GM18499 (cell line): Measurements from ENCODE around the gene CRIP2.
A peak's percentile ranks its signal among the peaks of the same experiment; 100 is the strongest.

Experiments used
- ATAC-seq: cut with Tn5 transposase; IDR thresholded peaks from one replicate; pipeline ENCODE4 v1.9.1; 2021; ENCODE audit warnings: moderate number of reproducible peaks; ENCODE audit not compliant: insufficient read depth, unreplicated experiment

The CRIP2 gene

DNA sequence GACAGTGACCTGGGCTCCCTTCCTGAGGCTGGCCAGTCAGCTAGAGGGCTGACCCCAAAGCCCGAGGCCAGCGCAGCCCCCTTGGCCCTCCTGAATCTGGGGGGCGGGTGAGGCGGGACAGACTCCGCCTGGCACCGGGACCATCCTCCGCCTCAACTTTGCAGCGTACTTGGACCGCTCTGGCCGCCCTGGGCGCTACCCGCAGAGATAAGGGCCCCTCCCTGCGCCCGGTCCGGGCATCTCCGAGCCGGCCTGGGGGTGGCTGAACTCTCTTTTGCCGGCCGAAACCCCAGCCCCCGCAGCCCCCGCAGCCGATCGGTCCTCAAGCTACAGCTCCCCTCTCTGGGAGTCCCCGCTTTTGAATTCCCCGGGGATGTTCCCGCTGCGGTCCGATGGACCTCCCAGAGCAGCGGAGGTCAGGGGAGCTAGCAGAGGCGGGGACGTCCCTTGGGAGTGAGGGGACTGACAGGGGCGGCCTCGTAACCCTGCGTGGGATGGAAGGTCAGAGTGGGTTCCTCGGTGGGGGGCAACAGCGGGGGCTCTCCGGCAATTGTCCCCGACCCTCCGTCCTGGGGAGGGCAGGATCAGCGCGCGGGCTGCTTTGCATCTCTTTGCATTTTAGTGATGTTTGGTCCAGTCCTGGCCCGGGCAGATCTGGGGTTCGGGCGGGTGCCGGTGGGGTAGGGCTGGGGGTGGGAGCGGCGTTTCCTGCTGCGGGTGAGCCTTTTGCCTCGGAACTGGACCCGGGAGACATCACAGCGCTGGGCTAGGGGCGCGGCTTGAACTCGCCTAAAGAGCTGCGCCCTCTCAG is 11.7 kb downstream of the CRIP2 start, which contains the start of gene CRIP1:
CRIP1 (plus strand) TSS at position 724 of the 811 bp plus-strand sequence. CDS start 374 bp downstream, outside the sequence.
- no peak for ATAC-seq

DNA sequence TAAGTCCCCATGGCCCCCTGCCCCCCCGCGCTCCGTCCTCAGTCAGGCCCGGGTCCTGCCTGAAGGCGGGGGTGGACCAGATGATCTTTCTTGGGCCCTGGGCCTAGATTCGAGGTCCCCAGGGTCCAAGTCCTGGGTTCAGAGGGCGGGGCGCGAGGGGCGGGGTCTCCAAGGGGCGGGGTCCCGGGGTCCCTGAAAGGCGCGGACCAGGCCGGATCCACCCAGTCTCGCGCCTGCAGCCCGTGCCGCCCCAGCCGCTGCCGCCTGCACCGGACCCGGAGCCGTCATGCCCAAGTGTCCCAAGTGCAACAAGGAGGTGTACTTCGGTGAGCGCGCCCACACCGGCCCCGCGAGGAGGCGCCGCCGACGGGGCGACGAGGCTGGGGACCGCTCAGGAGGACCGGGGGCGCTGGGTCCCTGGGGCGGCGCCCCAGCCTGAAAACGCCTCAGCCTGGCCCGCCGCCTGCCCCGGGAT is 12.4 kb downstream of the CRIP2 start:
- ATAC-seq: no peak

DNA sequence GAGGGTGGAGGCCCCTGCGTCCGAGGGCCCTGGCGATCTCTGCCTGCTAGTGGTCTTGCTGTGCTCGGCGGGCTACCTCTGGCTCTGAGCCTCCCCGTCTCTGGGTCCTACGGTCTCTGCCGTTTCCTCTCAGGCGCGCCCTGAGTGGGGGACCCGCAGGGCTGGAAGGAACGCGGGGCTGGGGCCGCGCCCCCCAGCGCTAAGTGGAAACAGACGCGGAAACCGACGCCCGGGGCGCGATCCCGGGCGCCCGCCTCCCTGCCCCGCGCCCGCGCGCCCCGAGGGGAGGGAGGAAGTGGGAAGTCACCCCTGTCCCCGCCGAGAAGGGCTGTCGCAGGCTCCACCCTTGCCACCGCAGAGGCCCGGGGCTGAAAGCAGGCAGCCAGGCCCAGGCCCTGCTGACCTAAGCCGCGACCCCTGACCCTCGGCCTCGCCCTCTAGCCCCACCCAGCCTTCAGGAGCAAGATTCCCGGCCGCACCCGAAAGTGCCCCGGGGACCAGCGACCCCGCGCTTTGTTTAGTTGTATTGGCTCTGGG is 12.9 kb downstream of the CRIP2 start:
- ATAC-seq: no peak

DNA sequence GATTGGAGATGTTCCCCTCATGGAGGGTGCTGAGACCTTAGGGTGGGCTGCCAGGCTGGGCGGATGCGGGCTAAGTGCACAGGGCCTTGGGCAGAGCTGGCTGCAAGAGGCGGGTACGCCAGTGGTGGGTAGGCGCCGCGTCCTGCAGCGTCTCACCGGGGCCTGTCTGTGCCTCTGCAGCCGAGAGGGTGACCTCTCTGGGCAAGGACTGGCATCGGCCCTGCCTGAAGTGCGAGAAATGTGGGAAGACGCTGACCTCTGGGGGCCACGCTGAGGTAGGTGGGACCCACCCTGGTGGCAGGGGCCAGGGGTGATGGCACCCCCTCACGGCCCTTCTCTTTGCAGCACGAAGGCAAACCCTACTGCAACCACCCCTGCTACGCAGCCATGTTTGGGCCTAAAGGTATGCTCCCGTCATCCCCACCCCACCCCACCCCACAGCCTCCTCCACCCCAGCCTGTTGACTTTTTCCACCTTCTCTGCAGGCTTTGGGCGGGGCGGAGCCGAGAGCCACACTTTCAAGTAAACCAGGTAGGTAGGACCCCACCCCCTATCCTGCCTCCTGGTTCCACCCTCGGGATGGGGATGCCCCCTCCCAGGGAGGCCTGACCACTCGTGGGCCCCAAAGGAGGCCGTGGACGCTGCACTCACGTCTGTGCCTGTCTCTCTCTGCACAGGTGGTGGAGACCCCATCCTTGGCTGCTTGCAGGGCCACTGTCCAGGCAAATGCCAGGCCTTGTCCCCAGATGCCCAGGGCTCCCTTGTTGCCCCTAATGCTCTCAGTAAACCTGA is 13.6 kb downstream of the CRIP2 start:
- ATAC-seq: no peak

DNA sequence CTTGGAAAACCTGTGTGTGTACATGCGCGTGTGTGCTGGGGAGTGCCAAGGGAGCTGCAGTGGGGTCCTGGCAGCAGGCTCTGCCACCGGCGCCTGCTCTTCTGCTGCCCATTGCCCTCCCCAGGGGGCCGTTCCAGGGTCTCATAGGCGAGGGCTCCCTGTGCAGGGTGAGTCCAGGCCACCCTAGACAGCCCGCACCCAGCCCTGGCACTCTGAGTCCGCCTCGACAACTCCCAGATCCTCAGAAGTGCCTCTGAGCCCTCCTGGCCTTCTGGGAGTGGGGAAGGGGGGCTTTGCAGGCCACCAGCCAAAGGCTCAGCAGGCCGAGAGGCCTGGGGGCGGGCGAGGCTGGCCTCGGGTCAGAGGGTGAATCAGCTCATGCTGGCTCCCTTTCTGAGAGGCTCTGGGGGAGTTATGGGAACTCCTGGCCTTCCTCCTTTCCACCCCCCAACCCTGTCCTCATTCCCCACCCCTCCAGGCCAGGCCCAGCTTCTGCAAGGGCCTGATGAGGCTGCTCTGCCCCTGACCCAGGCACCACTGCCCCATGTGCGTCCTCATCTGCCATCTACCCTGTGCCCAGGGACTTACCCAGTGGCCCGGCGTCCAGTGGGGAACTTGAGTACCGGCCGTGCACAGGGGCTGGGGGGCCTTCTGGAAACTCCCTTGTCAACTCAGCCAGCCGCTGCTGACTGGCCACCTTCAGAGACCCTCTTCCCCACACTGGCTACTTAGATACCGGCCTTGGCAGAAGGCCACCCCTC is 14.3 kb downstream of the CRIP2 start:
- no peak for ATAC-seq

DNA sequence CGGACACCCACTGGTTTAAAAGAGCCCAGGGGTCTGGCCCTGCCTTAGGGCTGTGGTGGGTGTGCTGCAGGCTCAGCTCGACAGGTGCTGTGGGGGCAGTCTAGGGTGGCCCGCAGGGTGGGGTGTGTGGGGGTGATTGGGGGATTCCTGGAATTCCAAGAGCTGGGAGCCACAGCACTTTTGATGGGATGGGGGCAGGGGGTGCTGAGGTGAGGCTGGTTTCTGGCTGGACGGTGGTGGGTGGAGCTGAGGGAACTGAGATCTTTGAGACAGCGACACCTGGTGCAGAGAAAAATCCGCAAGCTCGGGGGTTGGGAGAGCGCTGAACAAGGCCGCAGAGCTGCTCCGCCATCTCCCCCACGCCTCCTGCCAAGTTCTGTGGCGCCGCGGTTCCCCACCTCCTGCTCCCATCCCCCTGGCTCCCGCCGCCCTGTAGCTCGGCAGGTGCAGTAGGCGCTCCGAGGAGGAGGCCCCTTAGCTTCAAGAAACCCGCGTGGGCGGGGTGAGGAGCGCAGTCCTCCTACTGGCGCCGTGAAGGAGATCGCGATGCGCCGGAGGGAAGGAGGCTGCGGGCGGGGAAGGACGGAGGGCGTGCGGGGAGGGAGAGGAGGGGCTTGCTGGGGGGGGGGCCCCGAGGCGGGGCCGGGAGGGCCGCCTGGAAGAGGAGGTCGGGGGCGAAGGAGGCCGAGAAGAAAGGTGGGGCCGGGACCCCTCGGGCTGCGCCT is 15.1 kb downstream of the CRIP2 start:
- no peak for ATAC-seq

DNA sequence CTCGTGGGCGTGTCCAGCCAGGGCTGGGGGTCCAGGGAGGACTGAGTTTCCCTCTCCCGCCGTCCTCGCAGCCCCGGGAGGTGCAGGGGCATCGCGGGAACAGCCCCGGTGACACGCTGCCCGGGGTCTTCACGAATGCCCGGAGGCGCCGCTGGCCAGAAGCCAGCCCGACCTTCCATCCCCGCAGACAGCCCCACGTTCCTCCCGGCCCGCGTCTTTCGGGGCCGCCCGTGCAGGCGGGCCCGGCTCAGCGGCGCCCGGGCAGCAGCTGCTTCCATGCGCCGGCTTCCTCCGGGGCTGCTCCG is 15.6 kb downstream of the CRIP2 start:
- no peak for ATAC-seq

DNA sequence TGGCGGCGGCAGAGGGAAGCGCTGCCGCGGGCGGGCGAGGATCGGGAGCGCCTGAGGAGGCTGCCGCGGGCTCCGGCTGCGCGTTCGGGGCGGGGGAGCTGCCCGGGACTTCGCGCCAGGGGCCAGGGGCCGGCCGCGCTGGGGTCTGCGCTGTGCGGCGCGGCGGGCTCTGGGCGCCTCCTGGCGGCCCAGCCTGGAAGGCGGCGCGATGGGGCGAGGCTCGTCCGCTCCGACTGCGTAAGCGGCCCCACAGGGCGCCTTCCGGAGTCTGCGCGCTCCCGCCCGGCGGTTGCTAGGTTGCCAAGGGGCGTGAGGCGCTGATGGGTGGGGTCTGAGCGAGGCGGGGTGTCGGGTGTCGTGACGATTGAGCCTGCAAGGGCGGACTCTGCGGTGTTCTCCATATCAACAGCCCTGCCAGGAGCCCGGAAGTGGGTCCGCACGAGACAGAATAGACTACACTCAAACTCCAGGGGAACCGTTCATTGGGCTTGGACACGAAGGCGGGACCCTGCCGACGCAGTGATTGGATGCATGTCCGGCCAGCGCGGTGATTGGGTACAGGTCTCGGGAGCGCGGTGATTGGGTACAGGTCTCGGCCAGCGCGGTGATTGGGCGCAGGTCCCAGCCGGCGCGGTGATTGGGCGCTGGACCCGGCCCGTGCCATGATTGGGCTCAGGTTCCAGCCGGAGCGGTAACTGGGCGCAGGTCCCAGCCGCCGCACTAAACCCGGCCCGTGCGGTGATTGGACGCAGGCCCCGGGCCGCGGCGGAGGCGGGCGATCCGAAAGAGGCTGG is 16.1 kb downstream of the CRIP2 start, which contains the start of gene TEDC1:
TEDC1 (plus strand) TSS at position 675 of the 794 bp plus-strand sequence. CDS start 130 bp downstream, outside the sequence.
- ATAC-seq: peak; percentile 65

DNA sequence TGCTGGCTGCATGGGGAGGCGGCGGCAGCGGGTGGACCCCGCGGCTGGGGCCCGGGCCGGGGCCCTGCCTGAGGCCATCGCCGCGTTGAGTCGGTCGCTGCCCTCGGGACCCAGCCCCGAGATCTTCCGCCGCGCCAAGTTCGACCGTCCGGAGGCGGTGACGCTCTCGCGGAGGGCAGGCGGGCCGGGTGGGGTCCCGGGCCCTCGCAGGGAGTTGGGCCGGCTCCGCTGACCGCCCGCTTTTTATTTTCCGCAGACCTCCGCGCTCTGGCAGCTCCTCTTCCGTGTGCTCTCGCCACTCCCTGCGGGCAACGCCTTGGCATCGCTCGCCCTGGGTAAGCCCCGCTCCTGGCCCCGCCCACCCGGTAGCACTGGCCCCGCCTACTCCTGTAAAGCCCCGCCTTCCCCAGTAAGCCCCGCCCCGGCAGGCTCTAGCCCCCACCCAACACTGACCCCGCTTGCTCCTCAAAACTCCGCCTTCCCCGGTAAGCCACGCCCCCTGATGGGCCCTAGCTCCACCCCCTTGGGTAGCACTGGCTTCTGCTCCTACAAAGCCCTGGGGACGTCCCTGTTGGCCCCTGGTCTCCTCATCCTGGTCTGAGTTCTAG is 16.8 kb downstream of the CRIP2 start:
- ATAC-seq: no peak

DNA sequence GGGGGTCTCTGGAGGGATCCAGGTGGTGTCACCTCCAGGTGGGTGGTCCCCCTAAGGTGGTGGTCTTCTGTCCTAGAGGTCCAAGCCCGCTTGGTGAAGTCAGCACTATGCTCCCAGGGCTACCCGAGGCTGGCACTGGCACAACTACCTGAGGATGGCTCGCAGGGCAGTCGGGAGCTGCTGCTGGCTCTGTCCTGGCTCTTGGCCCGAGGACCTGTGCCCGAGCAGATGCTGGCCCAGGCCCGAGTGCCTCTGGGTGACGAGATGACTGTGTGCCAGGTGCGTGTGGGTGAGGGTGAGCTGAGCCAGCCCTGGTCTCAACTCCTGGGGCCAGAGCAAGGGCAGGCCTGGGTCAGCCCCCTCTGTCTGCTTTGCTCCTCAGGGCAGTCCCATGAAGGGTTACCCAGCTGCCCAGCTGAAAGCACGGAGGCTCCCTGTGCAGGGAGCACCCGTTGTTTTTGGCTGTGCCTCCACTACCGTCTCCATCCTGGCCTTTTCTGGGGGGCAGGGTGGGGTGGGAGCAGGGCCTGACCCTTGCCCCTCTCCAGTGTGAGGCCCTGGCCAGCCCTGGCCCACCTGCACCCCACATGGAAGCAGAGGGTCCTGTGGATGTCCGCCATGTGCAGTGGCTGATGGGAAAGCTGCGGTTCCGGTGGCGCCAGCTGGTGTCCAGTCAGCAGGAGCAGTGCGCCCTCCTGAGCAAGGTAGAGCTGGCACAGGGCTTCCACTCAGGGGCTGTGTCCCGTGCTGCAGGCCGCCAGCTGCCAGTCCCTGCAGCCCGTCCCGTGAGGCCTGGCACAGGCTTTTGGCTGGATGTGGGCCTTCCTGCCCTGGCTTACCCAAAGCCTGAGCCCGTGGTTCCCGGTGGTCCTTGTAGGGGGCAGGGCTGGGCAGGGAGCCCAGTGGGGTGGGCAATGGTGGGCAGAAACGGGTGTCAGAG is 17.7 kb downstream of the CRIP2 start:
- ATAC-seq: no peak

DNA sequence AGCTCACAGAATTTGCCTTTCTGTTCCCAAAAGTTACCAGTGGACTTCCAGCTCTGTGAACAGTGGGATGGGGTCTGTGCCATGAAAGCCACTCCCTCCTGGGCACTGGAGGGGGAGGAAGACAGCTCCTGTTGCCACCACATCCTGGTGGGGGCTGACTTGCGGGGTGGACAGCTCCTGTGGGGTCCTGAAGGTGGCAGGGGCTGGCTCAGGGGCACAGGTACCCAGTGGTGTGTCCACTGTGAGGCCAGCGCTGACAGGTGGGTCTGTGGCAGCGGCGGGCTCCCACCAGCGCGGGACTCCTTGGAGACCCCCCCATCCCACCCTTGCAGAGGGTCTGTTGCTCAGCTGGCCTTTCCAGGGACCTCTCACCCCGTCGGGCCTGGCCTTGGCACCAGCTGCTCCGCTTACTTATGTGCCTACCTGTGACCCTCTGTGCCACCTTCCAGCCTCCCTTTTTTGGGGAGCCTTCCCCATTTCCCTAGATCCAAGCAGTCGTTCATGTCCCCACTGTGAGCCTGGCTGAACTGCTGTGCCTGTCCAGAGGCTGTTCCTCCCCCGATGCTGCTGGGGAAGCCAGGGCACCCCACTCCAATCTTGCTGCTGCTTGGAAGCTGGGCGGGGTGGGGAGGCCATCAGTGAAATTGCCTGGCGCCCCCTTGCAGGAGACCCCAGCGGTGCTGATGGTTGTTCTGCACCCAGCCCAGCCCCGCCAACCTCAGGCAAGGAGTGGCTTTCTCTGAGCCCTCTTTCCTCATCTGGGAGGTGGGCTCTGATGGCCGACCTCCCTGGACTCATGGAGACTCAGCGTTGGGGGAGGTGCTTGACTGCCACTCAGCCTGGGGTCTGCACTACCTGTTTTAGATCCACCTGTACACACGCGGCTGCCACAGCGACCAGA is 18.6 kb downstream of the CRIP2 start:
- ATAC-seq: no peak

DNA sequence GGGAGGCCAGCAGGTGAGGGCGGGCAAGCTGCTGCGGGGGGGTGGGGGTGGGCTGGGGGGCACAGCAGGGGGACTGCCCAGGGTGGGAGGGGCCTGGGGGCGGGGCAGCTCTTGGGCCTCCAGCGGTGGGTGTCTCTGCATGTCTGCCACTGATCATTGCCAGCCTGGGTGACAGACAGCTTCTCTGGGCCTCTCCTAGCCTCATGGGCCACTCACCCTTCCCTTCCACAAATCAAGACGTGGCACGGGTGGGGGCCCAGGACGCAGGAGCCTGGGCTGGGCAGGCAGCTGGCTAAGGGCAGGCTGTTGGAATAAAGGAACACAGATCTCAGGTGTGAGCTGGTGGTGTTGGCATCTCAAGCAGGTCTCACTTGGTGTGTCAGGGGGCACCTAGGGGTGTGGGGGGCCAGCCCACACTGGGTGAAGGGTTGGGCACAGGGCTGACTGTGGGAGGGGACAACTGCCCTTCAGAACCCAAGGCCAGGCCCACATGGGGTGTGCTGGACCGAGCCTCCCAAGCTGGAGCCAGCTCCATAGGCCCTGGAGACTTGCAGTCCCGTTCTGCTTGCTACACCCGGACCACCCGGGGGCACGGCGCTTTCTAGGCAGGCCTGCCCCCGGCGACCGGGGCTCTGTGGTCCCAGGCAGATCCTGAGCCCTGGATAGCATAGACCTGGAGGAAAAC is 19.4 kb downstream of the CRIP2 start:
- no peak for ATAC-seq

DNA sequence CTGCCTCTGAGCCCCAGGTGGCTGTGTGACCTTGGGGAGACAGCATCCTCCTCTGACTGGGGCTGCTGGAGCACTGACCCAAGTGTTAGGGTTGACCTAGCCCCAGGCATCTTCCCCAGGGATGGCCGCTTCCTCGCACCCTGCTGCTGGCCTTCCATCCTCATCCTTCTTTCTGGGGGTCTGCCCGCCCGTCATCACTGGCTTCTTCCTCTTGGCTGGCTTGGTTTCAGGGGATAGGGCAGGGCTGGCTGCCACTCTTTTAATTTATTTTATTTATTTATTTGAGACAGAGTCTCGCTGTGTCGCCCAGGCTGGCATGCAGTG is 19.9 kb downstream of the CRIP2 start:
- ATAC-seq: no peak

DNA sequence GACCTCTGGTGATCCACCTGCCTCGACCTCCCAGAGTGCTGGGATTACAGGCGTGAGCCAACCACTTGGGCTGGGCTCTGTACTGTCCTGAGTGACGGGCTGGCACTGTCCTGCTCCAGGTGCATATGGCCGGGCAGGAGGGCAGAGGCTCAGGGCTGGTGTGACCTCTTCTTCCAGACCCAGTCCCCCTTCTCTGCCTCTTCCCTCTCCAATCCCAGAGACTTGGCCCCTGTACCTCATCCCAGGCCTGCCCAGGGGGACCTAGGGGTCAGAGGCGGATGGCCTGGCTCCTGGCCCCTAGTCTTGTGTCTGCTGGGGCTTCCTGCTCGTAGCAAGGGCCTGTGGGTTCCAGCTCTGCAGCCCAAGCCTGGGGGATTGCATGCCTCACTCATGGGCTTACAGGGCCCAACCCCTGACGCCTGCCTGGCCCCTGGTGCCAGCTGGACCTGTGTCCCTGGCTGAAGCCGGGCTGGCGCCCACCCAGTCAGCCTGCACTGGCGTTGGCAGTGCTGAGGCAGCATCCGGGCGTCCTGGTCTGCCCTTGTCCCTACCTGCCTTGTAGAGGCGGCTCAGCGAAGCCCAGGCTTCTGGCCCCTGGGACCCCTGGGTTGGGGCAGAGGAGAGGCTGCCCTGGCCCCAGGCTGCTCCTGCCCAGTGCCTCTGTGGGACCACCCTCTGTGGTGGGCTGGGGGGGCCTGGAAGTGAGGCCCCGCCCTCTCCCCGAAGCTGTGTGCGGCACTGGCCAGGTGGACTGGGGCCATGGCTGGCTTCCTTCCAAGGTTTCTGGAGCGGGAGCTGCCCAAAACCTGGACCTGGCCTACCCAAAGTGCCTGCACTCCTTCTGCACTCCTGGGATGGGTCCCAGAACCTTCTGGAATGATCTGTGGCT is 20.7 kb downstream of the CRIP2 start:
- ATAC-seq: no peak
